ENCODE measurements around the gene CCDC90B. TPM values are rescaled to one million over a fixed set of nuclear protein-coding genes. Genes with fewer than 3 reads are reported as not detected.
A peak's percentile ranks its signal among the peaks of the same experiment; 100 is the strongest.

Gene CCDC90B
- total and polyA plus RNA-seq, 2 of the 13 experiments (the other 11 are each of a cell fraction or from before 2014, with no cell fraction given), result 17.1 to 46.1 TPM

DNA sequence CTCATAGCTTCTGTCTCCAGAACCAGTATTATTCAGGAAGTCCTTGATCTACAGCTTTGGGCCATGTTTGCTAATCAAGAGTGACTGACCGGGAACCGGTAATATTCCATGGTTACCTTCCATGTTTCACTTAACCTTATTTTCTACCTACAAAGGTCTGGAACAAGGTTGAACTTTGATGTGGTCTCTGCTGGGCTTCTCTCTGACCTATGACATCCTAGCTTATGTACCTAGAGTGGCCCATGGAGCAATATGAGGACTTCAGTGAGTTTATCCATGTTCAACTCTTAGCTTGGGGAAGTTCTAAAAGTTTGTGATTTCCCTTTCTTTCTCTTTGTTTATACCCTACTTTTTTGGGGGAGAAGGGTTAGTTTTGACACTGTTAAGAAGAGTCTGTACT lies 33.2 kb downstream of the CCDC90B start (continued):
- TF ChIP-seq ARHGAP35 (CRISPR knock-in tag; IDR thresholded peaks at IDR 0.05; ENCODE audit: borderline replicate concordance) (no peak), ZNF766 (CRISPR knock-in tag; IDR thresholded peaks at IDR 0.05; ENCODE audit: borderline replicate concordance) (no peak), ATF7 (IDR thresholded peaks at IDR 0.05) (no peak), ATF7 (CRISPR knock-in tag; IDR thresholded peaks at IDR 0.05) (no peak), TAF1 (CRISPR knock-in tag; IDR thresholded peaks at IDR 0.05) (no peak), JUND (CRISPR knock-in tag; IDR thresholded peaks at IDR 0.05) (no peak), GATA4 (IDR thresholded peaks at IDR 0.05; ENCODE audit: borderline replicate concordance, low read depth) (no peak; the same call in 1 of the 2 replicates), SCMH1 (CRISPR knock-in tag; IDR thresholded peaks at IDR 0.05; ENCODE audit: borderline replicate concordance) (no peak), KMT2A (CRISPR knock-in tag; IDR thresholded peaks at IDR 0.05) (no peak), KLF11 (CRISPR knock-in tag; IDR thresholded peaks at IDR 0.05) (no peak), NR1H2 (CRISPR knock-in tag; IDR thresholded peaks at IDR 0.05; ENCODE audit: borderline replicate concordance, low read depth) (no peak), HDAC1 (CRISPR knock-in tag; IDR thresholded peaks at IDR 0.05) (no peak), RNF2 (conservative IDR thresholded peaks at IDR 0.05; ENCODE audit: low read depth) (no peak), MAFG (CRISPR knock-in tag; IDR thresholded peaks at IDR 0.05) (no peak), TOE1 (CRISPR knock-in tag; IDR thresholded peaks at IDR 0.05) (no peak)
- TF ChIP-seq, protein P1, sequence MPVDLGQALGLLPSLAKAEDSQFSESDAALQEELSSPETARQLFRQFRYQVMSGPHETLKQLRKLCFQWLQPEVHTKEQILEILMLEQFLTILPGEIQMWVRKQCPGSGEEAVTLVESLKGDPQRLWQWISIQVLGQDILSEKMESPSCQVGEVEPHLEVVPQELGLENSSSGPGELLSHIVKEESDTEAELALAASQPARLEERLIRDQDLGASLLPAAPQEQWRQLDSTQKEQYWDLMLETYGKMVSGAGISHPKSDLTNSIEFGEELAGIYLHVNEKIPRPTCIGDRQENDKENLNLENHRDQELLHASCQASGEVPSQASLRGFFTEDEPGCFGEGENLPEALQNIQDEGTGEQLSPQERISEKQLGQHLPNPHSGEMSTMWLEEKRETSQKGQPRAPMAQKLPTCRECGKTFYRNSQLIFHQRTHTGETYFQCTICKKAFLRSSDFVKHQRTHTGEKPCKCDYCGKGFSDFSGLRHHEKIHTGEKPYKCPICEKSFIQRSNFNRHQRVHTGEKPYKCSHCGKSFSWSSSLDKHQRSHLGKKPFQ (CRISPR knock-in tag; IDR thresholded peaks at IDR 0.05; ENCODE audit: insufficient replicate concordance), result no peak
- TF ChIP-seq, protein P2, sequence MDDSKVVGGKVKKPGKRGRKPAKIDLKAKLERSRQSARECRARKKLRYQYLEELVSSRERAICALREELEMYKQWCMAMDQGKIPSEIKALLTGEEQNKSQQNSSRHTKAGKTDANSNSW (CRISPR knock-in tag; IDR thresholded peaks at IDR 0.05; ENCODE audit: borderline replicate concordance), result no peak
- TF ChIP-seq, protein P3, sequence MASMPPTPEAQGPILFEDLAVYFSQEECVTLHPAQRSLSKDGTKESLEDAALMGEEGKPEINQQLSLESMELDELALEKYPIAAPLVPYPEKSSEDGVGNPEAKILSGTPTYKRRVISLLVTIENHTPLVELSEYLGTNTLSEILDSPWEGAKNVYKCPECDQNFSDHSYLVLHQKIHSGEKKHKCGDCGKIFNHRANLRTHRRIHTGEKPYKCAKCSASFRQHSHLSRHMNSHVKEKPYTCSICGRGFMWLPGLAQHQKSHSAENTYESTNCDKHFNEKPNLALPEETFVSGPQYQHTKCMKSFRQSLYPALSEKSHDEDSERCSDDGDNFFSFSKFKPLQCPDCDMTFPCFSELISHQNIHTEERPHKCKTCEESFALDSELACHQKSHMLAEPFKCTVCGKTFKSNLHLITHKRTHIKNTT (CRISPR knock-in tag; IDR thresholded peaks at IDR 0.05), result no peak
- TF ChIP-seq, protein P4, sequence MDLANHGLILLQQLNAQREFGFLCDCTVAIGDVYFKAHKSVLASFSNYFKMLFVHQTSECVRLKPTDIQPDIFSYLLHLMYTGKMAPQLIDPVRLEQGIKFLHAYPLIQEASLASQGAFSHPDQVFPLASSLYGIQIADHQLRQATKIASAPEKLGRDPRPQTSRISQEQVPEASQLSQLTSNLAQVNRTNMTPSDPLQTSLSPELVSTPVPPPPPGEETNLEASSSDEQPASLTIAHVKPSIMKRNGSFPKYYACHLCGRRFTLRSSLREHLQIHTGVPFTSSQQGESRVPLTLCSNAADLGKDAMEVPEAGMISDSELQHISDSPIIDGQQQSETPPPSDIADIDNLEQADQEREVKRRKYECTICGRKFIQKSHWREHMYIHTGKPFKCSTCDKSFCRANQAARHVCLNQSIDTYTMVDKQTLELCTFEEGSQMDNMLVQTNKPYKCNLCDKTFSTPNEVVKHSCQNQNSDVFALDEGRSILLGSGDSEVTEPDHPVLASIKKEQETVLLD (CRISPR knock-in tag; IDR thresholded peaks at IDR 0.05; ENCODE audit: low read depth), result no peak
- TF ChIP-seq, protein P5, sequence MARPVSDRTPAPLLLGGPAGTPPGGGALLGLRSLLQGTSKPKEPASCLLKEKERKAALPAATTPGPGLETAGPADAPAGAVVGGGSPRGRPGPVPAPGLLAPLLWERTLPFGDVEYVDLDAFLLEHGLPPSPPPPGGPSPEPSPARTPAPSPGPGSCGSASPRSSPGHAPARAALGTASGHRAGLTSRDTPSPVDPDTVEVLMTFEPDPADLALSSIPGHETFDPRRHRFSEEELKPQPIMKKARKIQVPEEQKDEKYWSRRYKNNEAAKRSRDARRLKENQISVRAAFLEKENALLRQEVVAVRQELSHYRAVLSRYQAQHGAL (CRISPR knock-in tag; IDR thresholded peaks at IDR 0.05; ENCODE audit: not compliant biosample characterization), result no peak
- TF ChIP-seq, protein P6, sequence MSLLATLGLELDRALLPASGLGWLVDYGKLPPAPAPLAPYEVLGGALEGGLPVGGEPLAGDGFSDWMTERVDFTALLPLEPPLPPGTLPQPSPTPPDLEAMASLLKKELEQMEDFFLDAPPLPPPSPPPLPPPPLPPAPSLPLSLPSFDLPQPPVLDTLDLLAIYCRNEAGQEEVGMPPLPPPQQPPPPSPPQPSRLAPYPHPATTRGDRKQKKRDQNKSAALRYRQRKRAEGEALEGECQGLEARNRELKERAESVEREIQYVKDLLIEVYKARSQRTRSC (CRISPR knock-in tag; IDR thresholded peaks at IDR 0.05; ENCODE audit: low read depth), result no peak
- TF ChIP-seq, protein P7, sequence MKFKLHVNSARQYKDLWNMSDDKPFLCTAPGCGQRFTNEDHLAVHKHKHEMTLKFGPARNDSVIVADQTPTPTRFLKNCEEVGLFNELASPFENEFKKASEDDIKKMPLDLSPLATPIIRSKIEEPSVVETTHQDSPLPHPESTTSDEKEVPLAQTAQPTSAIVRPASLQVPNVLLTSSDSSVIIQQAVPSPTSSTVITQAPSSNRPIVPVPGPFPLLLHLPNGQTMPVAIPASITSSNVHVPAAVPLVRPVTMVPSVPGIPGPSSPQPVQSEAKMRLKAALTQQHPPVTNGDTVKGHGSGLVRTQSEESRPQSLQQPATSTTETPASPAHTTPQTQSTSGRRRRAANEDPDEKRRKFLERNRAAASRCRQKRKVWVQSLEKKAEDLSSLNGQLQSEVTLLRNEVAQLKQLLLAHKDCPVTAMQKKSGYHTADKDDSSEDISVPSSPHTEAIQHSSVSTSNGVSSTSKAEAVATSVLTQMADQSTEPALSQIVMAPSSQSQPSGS (CRISPR knock-in tag; IDR thresholded peaks at IDR 0.05), result no peak
- TF ChIP-seq, protein P8, sequence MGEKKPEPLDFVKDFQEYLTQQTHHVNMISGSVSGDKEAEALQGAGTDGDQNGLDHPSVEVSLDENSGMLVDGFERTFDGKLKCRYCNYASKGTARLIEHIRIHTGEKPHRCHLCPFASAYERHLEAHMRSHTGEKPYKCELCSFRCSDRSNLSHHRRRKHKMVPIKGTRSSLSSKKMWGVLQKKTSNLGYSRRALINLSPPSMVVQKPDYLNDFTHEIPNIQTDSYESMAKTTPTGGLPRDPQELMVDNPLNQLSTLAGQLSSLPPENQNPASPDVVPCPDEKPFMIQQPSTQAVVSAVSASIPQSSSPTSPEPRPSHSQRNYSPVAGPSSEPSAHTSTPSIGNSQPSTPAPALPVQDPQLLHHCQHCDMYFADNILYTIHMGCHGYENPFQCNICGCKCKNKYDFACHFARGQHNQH (CRISPR knock-in tag; IDR thresholded peaks at IDR 0.05), result peak; percentile 61; the same call in 1 of the 2 replicates

Measured in HepG2 (cell line).